NCI-H1105 (cell line): ENCODE measurements around the gene ZC2HC1C.
A peak's percentile ranks its signal among the peaks of the same experiment; 100 is the strongest.

Experiments used
- DNase-seq: peaks from one replicate; lab custom pipeline; 2025; lab: John Stamatoyannopoulos, UW

The ZC2HC1C gene

GRCh38 chr14:75069121-75069810 is at the start of gene ZC2HC1C:
Gene ZC2HC1C (plus strand): TSS chr14:75069641. CDS start chr14:75070574, 933 bp downstream.
- DNase-seq, result peak; percentile 92

- DNase-seq, result no peak
Measured at GRCh38 chr14:75022655-75023054, 46.8 kb upstream of the ZC2HC1C start.

- no peak for DNase-seq
Measured at GRCh38 chr14:75023108-75023507, 46.3 kb upstream of the ZC2HC1C start.

GRCh38 chr14:75025082-75025481 is 44.4 kb upstream of the ZC2HC1C start:
- DNase-seq, result no peak

GRCh38 chr14:75025876-75026275 is 43.6 kb upstream of the ZC2HC1C start:
- DNase-seq, result no peak

- no peak for DNase-seq
Measured at GRCh38 chr14:75030147-75030546, 39.3 kb upstream of the ZC2HC1C start.

GRCh38 chr14:75032939-75033338 is 36.5 kb upstream of the ZC2HC1C start:
- no peak for DNase-seq

GRCh38 chr14:75040507-75040906 is 28.9 kb upstream of the ZC2HC1C start:
- DNase-seq, result no peak

- DNase-seq, result no peak
Measured at GRCh38 chr14:75040959-75041358, 28.5 kb upstream of the ZC2HC1C start.

- no peak for DNase-seq
Measured at GRCh38 chr14:75041613-75042012, 27.8 kb upstream of the ZC2HC1C start.

- no peak for DNase-seq
Measured at GRCh38 chr14:75042035-75042434, 27.4 kb upstream of the ZC2HC1C start.

GRCh38 chr14:75044322-75044721 is 25.1 kb upstream of the ZC2HC1C start:
- DNase-seq, result no peak

GRCh38 chr14:75044752-75045151 is 24.7 kb upstream of the ZC2HC1C start:
- no peak for DNase-seq

- no peak for DNase-seq
Measured at GRCh38 chr14:75046275-75046674, 23.2 kb upstream of the ZC2HC1C start.

- DNase-seq, result no peak
Measured at GRCh38 chr14:75046899-75047298, 22.5 kb upstream of the ZC2HC1C start.

GRCh38 chr14:75047506-75047905 is 21.9 kb upstream of the ZC2HC1C start:
- DNase-seq, result no peak

- DNase-seq, result no peak
Measured at GRCh38 chr14:75048101-75048500, 21.3 kb upstream of the ZC2HC1C start.

- no peak for DNase-seq
Measured at GRCh38 chr14:75049136-75049535, 20.3 kb upstream of the ZC2HC1C start.

GRCh38 chr14:75049731-75050201 is 19.7 kb upstream of the ZC2HC1C start:
- no peak for DNase-seq

GRCh38 chr14:75050852-75051555 is 18.4 kb upstream of the ZC2HC1C start, which contains the start of gene MLH3:
Gene MLH3 (minus strand): TSS chr14:75051467. CDS start chr14:75049655, 1,812 bp downstream.
- peak; percentile 90 for DNase-seq

GRCh38 chr14:75051556-75051899 is 17.9 kb upstream of the ZC2HC1C start:
- no peak for DNase-seq

GRCh38 chr14:75053396-75054291 is 15.8 kb upstream of the ZC2HC1C start:
- no peak for DNase-seq
